Measurements from ENCODE around the gene JARID2.

Gene JARID2

DNA sequence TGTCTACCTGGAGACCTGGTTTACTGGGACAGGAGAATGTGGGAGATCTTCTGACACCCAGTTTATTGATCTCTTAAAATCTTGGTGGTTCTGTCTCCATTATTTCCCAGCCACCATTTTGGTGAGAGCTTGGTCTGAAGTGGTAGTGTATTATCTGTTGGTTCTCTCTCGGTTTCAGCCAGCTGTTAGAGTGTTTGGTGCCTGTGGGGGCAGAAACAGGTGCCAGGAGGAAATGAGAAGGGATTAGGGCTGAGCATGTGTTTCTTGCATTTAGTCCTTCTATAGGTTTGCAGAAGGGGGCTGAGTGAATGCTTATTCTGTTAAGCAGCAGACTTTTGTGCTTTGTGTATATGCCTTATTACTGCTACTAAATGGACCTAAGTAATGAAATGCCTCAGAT lies 9.6 kb downstream of the JARID2 start:
- Histone ChIP-seq H3K36me3 (ENCODE audit: control insufficient read depth, insufficient read depth, low read length) (no peaks in the 10 kb centered on the region), H3K27me3 (ENCODE audit: control insufficient read depth, insufficient read depth, low read length) (no peaks in the 10 kb centered on the region), H2AFZ (no peak overlapping the region), H3K79me2 (peaks cover 36% of the 10 kb centered on the region), H3K27ac (peak overlapping the region; percentile 16), H3K4me1 (peaks cover 28% of the 10 kb centered on the region), H3K9ac (no peak overlapping the region), H3K4me2 (ENCODE audit: low read length) (no peak overlapping the region), H3K9me3 (ENCODE audit: control insufficient read depth, low read length) (no peaks in the 10 kb centered on the region), H3K4me3 (ENCODE audit: low read depth, low read length) (no peak overlapping the region)
- no peak for TF ChIP-seq CTCF (IDR thresholded peaks at IDR 0.05)

DNA sequence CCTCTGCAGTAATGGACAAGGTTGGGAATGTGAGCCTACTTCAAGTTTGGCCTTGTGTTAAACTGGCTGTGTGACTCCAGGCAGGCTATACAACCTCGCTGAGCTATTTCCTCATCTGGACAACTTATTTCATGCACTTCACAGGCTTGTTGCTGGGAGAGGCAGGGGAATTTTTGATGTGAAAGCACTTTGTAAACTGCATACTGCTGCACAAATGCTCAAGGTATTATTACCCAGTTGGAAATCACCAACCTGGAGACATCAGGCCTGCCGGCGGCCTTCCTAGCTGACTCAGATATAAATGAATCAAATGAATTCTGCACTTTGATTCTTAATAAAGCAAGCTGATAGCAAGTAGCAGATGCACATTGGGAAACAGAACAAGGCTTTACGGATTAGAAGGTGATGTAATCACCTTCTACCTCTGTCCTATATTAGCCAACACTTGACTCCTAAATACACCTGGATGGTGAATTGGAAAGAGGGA lies 10.1 kb downstream of the JARID2 start:
- peak overlapping the region; percentile 16 for H3K27ac ChIP-seq
- H3K4me2 ChIP-seq (ENCODE audit: low read length): no peak overlapping the region
- H3K36me3 ChIP-seq (ENCODE audit: control insufficient read depth, insufficient read depth, low read length): no peaks in the 10 kb centered on the region
- H3K27me3 ChIP-seq (ENCODE audit: control insufficient read depth, insufficient read depth, low read length): no peaks in the 10 kb centered on the region
- H3K4me3 ChIP-seq (ENCODE audit: low read depth, low read length): no peak overlapping the region
- H2AFZ ChIP-seq: no peak overlapping the region
- no peaks in the 10 kb centered on the region for H3K9me3 ChIP-seq (ENCODE audit: control insufficient read depth, low read length)
- no peak overlapping the region for H3K9ac ChIP-seq
- peaks cover 38% of the 10 kb centered on the region for H3K79me2 ChIP-seq
- no peak for TF ChIP-seq CTCF (IDR thresholded peaks at IDR 0.05)
- H3K4me1 ChIP-seq: peaks cover 28% of the 10 kb centered on the region

- Histone ChIP-seq H3K9ac (no peak overlapping the region), H2AFZ (no peak overlapping the region), H3K9me3 (ENCODE audit: control insufficient read depth, low read length) (no peaks in the 10 kb centered on the region), H3K4me3 (ENCODE audit: low read depth, low read length) (no peak overlapping the region), H3K27me3 (ENCODE audit: control insufficient read depth, insufficient read depth, low read length) (no peaks in the 10 kb centered on the region), H3K4me2 (ENCODE audit: low read length) (no peak overlapping the region), H3K4me1 (peaks cover 28% of the 10 kb centered on the region), H3K27ac (no peak overlapping the region), H3K79me2 (peaks cover 44% of the 10 kb centered on the region), H3K36me3 (ENCODE audit: control insufficient read depth, insufficient read depth, low read length) (no peaks in the 10 kb centered on the region)
- no peak for TF ChIP-seq CTCF (IDR thresholded peaks at IDR 0.05)
These were observed 10.8 kb downstream of the JARID2 start for GRCh38 chr6:15256538-15257271.

- Histone ChIP-seq H3K9ac (no peak overlapping the region), H2AFZ (no peak overlapping the region), H3K9me3 (ENCODE audit: control insufficient read depth, low read length) (no peaks in the 10 kb centered on the region), H3K4me3 (ENCODE audit: low read depth, low read length) (no peak overlapping the region), H3K36me3 (ENCODE audit: control insufficient read depth, insufficient read depth, low read length) (no peaks in the 10 kb centered on the region), H3K4me2 (ENCODE audit: low read length) (no peak overlapping the region), H3K27ac (no peak overlapping the region), H3K27me3 (ENCODE audit: control insufficient read depth, insufficient read depth, low read length) (no peaks in the 10 kb centered on the region), H3K4me1 (peaks cover 28% of the 10 kb centered on the region), H3K79me2 (peaks cover 52% of the 10 kb centered on the region)
- no peak for TF ChIP-seq CTCF (IDR thresholded peaks at IDR 0.05)
These were observed 11.7 kb downstream of the JARID2 start for GRCh38 chr6:15257357-15258132.

Measured in parathyroid adenoma (tissue), 2 donors.